HepG2 (cell line): ENCODE measurements around the gene CLCN1. TPM values are rescaled to one million over a fixed set of nuclear protein-coding genes. Genes with fewer than 3 reads are reported as not detected.

Source experiments
- AFF4 ChIP-seq: sonication (generic); formaldehyde crosslinking; IDR thresholded peaks from 2 replicates; pipeline ENCODE4 v1.4.0; 2020; ENCODE audit warnings: missing genetic modification reagents
- ETS1 ChIP-seq: sonication (generic); formaldehyde crosslinking; IDR thresholded peaks from 2 replicates; pipeline ENCODE4 v1.4.0; 2020; ENCODE audit warnings: missing genetic modification reagents
- HCFC1 ChIP-seq: fragments of 150-350 bp; IDR thresholded peaks from 2 replicates; pipeline ENCODE4 v1.6.1; 2014; ENCODE audit warnings: low read depth, low read length
- HNRNPL ChIP-seq: fragments of 200-400 bp; formaldehyde crosslinking; IDR thresholded peaks from 2 replicates; pipeline ENCODE4 v1.6.1; 2017; ENCODE audit warnings: mild to moderate bottlenecking, low read depth, low read length
- IKZF1 ChIP-seq: fragments of 450-650 bp; IDR thresholded peaks from 2 replicates; pipeline ENCODE4 v1.7.1; 2016
- KLF15 ChIP-seq: sonication (generic); formaldehyde crosslinking; IDR thresholded peaks from 2 replicates; pipeline ENCODE4 v1.8.1; 2023; ENCODE audit warnings: borderline replicate concordance, mild to moderate bottlenecking, inconsistent platforms, missing genetic modification reagents, mixed read lengths
- POLR2G ChIP-seq: fragments of 200-400 bp; formaldehyde crosslinking; IDR thresholded peaks from 2 replicates; pipeline ENCODE4 v1.6.1; 2018; ENCODE audit warnings: mild to moderate bottlenecking, low read depth, low read length, moderate library complexity
- SMARCC2 ChIP-seq: fragments of 450-650 bp; IDR thresholded peaks from 2 replicates; pipeline ENCODE4 v1.6.1; 2017; ENCODE audit warnings: antibody characterized with exemption, mild to moderate bottlenecking
- ZFP36L1 ChIP-seq: sonication (generic); formaldehyde crosslinking; IDR thresholded peaks from 2 replicates; pipeline ENCODE4 v1.8.0; 2022; ENCODE audit warnings: mild to moderate bottlenecking, missing genetic modification reagents, moderate library complexity
- ZNF143 ChIP-seq: sonication (generic); formaldehyde crosslinking; IDR thresholded peaks from 2 replicates; pipeline ENCODE4 v1.4.0; 2020; ENCODE audit warnings: missing genetic modification reagents
- ZNF3 ChIP-seq: IDR thresholded peaks from 2 replicates; pipeline ENCODE4 v1.7.0; 2017; ENCODE audit warnings: inconsistent platforms
- ZNF44 ChIP-seq: sonication (generic); formaldehyde crosslinking; IDR thresholded peaks from 2 replicates; pipeline ENCODE4 v1.5.1; 2020; ENCODE audit warnings: mild to moderate bottlenecking, missing genetic modification reagents
- ZNF644 ChIP-seq: IDR thresholded peaks from 2 replicates; pipeline ENCODE4 v1.6.1; 2016; ENCODE audit warnings: low read depth
- ZNF652 ChIP-seq: IDR thresholded peaks from 2 replicates; pipeline ENCODE4 v1.6.1; 2016; ENCODE audit warnings: low read depth, borderline replicate concordance
- ZNF737 ChIP-seq: sonication (generic); formaldehyde crosslinking; IDR thresholded peaks from 2 replicates; pipeline ENCODE4 v1.5.0; 2020; ENCODE audit warnings: missing genetic modification reagents, mild to moderate bottlenecking, borderline replicate concordance
- ZNF788 ChIP-seq: sonication (generic); formaldehyde crosslinking; IDR thresholded peaks from 2 replicates; pipeline ENCODE4 v1.5.0; 2020; ENCODE audit warnings: mild to moderate bottlenecking, missing genetic modification reagents, borderline replicate concordance
- polyA plus RNA-seq, 8 experiments: library from polyadenylated mRNA; depleted of rRNA in 3 of 8; stranded (reverse) in 7 of 8; unstranded in 1 of 8; fragments of >200 nt; fragmentation: Illumina TruSeq in 4 of 8; extraction: Trizol in 4 of 8; gene quantifications; 2 replicates each; pipeline versions ENCODE4 v1.2.1 to v1.2.3, GENCODE V29; 2011 to 2016; ENCODE audit warnings: low read depth in 4 of 8, missing spikeins in 1 of 8, mixed read lengths in 1 of 8; ENCODE audit not compliant: insufficient read depth in 1 of 8
- total RNA-seq, 5 experiments: library from RNA; depleted of rRNA; stranded (reverse); fragments of >200 nt; fragmentation: Illumina TruSeq; extraction: Trizol; gene quantifications; 2 replicates each; pipeline ENCODE4 v1.2.3, GENCODE V29; 2016; ENCODE audit warnings: low read depth in 1 of 5
- TF ChIP-seq, protein P1 (sequence below): IDR thresholded peaks from 2 replicates; pipeline ENCODE4 v1.6.1; 2012; ENCODE audit warnings: inconsistent platforms
- TF ChIP-seq, protein P2 (sequence below): sonication (generic); formaldehyde crosslinking; IDR thresholded peaks from 2 replicates; pipeline ENCODE4 v1.8.1; 2023; ENCODE audit warnings: mild to moderate bottlenecking, inconsistent platforms, moderate library complexity, missing genetic modification reagents, borderline replicate concordance
- TF ChIP-seq, protein P3 (sequence below): IDR thresholded peaks from 2 replicates; pipeline ENCODE4 v1.6.1; 2016; ENCODE audit warnings: low read depth
- TF ChIP-seq, protein P4 (sequence below): sonication (generic); formaldehyde crosslinking; IDR thresholded peaks from 2 replicates; pipeline ENCODE4 v1.9.0; 2022; ENCODE audit warnings: missing genetic modification reagents, mild to moderate bottlenecking, borderline replicate concordance

CLCN1 gene
- total and polyA plus RNA-seq, 2 of the 13 experiments (the other 11 are each of a cell fraction or from before 2014, with no cell fraction given), result 0.01 TPM; not detected in 1

DNA sequence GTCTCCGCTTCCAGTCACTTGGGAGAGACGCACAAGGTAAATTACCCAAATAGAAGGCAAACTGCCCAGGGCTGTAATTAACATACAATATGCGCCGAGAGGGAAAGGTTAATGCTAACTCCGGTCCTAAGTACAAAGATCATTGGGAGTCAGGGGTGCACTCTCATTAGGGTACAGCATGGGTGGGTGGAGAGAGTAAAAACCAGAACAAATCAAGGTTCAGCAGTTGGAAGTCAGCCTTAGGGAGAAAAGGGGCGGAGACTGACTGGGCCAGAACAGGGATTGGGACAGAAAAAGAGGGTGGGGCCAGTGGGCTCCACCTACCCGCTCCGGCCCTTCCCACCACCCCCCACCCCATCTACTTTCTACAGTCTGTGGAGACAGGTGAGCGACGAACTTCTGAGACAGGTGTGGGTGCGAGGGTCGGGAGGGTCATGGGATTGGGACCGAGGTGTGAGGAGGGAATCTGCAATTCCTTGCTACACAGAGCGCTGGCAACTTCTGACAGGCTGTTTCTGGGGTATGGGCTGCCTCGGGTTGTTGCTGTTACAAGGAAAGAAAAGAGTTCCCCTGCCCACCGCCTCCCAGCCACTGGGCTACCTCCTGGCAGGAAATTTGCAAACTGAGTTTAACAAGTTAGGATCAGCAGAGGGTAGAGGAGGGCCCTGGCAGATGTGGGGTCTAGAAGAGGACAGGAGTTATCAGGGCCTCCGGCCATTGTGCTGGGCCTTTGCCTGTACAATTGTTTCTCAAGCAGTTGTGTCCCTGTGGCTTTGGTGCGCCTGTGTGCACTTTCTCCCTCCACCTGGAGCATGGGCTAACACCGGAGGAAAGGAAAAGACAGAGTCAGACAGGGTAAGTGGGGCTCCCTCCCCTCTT, 31.1 kb upstream of the CLCN1 start, which contains the start of gene TMEM139 (continued):
- TF ChIP-seq SMARCC2, result no peak
- 0 out of 2 replicates have a peak, but pooled peaks have one; percentile 4 for TF ChIP-seq ZNF788 (CRISPR knock-in tag)
- no peak for TF ChIP-seq ZNF143
- TF ChIP-seq, protein P1, sequence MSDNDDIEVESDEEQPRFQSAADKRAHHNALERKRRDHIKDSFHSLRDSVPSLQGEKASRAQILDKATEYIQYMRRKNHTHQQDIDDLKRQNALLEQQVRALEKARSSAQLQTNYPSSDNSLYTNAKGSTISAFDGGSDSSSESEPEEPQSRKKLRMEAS, result peak; percentile 41
- no peak for TF ChIP-seq KLF15
- no peak for TF ChIP-seq ZFP36L1 (CRISPR knock-in tag)
- TF ChIP-seq ZNF737 (CRISPR knock-in tag), result no peak
- no peak for TF ChIP-seq ZNF44
- TF ChIP-seq IKZF1, result no peak
- no peak for TF ChIP-seq HNRNPL
- TF ChIP-seq, protein P2, sequence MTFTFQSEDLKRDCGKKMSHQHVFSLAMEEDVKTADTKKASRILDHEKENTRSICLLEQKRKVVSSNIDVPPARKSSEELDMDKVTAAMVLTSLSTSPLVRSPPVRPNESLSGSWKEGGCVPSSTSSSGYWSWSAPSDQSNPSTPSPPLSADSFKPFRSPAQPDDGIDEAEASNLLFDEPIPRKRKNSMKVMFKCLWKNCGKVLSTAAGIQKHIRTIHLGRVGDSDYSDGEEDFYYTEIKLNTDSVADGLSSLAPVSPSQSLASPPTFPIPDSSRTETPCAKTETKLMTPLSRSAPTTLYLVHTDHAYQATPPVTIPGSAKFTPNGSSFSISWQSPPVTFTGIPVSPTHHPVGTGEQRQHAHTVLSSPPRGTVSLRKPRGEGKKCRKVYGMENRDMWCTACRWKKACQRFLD, result 0 out of 2 replicates have a peak, but pooled peaks have one; percentile 26
- TF ChIP-seq ZNF652 (CRISPR knock-in tag), result peak; percentile 77
- no peak for TF ChIP-seq POLR2G
- TF ChIP-seq ETS1 (CRISPR knock-in tag), result no peak
- TF ChIP-seq, protein P3, sequence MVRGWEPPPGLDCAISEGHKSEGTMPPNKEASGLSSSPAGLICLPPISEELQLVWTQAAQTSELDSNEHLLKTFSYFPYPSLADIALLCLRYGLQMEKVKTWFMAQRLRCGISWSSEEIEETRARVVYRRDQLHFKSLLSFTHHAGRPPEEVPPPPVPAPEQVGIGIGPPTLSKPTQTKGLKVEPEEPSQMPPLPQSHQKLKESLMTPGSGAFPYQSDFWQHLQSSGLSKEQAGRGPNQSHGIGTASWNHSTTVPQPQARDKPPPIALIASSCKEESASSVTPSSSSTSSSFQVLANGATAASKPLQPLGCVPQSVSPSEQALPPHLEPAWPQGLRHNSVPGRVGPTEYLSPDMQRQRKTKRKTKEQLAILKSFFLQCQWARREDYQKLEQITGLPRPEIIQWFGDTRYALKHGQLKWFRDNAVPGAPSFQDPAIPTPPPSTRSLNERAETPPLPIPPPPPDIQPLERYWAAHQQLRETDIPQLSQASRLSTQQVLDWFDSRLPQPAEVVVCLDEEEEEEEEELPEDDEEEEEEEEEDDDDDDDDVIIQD (CRISPR knock-in tag), result no peak
- TF ChIP-seq, protein P4, sequence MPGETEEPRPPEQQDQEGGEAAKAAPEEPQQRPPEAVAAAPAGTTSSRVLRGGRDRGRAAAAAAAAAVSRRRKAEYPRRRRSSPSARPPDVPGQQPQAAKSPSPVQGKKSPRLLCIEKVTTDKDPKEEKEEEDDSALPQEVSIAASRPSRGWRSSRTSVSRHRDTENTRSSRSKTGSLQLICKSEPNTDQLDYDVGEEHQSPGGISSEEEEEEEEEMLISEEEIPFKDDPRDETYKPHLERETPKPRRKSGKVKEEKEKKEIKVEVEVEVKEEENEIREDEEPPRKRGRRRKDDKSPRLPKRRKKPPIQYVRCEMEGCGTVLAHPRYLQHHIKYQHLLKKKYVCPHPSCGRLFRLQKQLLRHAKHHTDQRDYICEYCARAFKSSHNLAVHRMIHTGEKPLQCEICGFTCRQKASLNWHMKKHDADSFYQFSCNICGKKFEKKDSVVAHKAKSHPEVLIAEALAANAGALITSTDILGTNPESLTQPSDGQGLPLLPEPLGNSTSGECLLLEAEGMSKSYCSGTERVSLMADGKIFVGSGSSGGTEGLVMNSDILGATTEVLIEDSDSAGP (CRISPR knock-in tag), result peak; percentile 74; the same call in 1 of the 2 replicates
- no peak for TF ChIP-seq HCFC1
- no peak for TF ChIP-seq AFF4 (CRISPR knock-in tag)
- TF ChIP-seq ZNF644, result no peak
- no peak for TF ChIP-seq ZNF3
